Upper lobe of right lung (tissue), 1 donor: ENCODE results near the gene NKX2-2. TPM values are rescaled to one million over a fixed set of nuclear protein-coding genes. Genes with fewer than 3 reads are reported as not detected.

ENCODE experiments used
- ATAC-seq: fragments of 200-7000 bp; cut with Tn5 transposase; one replicate; pipeline ENCODE4 v1.9.1; 2020; ENCODE audit warnings: mild to moderate bottlenecking, moderate library complexity
- DNase-seq: peaks from one replicate; pipeline ENCODE4 v3.0.0-alpha.2; 2020
- H3K27ac ChIP-seq: fragments of 200-600 bp; one replicate; pipeline ENCODE4 v1.8.0; 2022
- H3K27me3 ChIP-seq: fragments of 200-600 bp; one replicate; pipeline ENCODE4 v1.8.0; 2022; ENCODE audit warnings: mild to moderate bottlenecking
- H3K36me3 ChIP-seq: fragments of 200-600 bp; one replicate; pipeline ENCODE4 v1.8.0; 2022
- H3K4me1 ChIP-seq: fragments of 200-600 bp; one replicate; pipeline ENCODE4 v1.8.0; 2022
- H3K4me3 ChIP-seq: fragments of 200-600 bp; one replicate; pipeline ENCODE4 v1.8.0; 2022; ENCODE audit warnings: mild to moderate bottlenecking
- H3K9me3 ChIP-seq: fragments of 200-600 bp; one replicate; pipeline ENCODE4 v1.8.0; 2022
- CTCF ChIP-seq: fragments of 200-600 bp; IDR thresholded peaks from one replicate; pipeline ENCODE4 v1.8.0; 2022; ENCODE audit warnings: antibody characterized with exemption
- intact Hi-C: fragments of 100-400 bp; cut with DNase I; formaldehyde crosslinking; loops from one replicate; pipeline ENCODE4 v1.11.0; 2022
- long read RNA-seq: library from polyadenylated mRNA; unstranded; transcript quantifications from one replicate; pipeline ENCODE4 v2.0.0, GENCODE V29; 2021
- total RNA-seq: library from RNA; stranded (reverse); fragmentation: NEBNext Ultra II Directional; extraction: Animal tissue kit (Norgen Biotek cat#: 25700); gene quantifications from one replicate; pipeline ENCODE4 v1.2.1, GENCODE V29; 2021
- donor health status: DM: no; HTN: yes; CAD: no; lungs with severe emphysema.

Gene NKX2-2
- total RNA-seq = not detected
- long read RNA-seq = 0 reads

GRCh38 chr20:21513881-21514540, at the start of gene NKX2-2:
Gene NKX2-2, minus strand, starts transcription at chr20:21514064. Its CDS starts 395 bp downstream, at chr20:21513669.
- Histone ChIP-seq H3K27me3 (peaks cover 100% of the 10 kb centered on the region), H3K36me3 (no peaks in the 10 kb centered on the region), H3K4me3 (peak within 1 kb of the TSS; percentile 23), H3K4me1 (peaks cover 51% of the 10 kb centered on the region), H3K27ac (no peak within 1 kb of the TSS), H3K9me3 (no peaks in the 10 kb centered on the region)
- ATAC-seq (no peak), DNase-seq (no peak)
- intact Hi-C loops = no loop called here
- TF ChIP-seq CTCF = no peak

GRCh38 chr20:21562656-21563055, 48.8 kb upstream of the NKX2-2 start:
- intact Hi-C loops = no loop called here
- no peak overlapping the region for H3K27ac ChIP-seq
- no peak for DNase-seq
- no peaks in the 10 kb centered on the region for H3K9me3 ChIP-seq
- H3K27me3 ChIP-seq = peaks cover 18% of the 10 kb centered on the region
- H3K4me1 ChIP-seq = no peaks in the 10 kb centered on the region
- H3K4me3 ChIP-seq = no peak overlapping the region
- H3K36me3 ChIP-seq = no peaks in the 10 kb centered on the region
- no peak for TF ChIP-seq CTCF
- no peak for ATAC-seq

- intact Hi-C loops = no loop called here
- H3K27me3 ChIP-seq = peaks cover 18% of the 10 kb centered on the region
- no peak for TF ChIP-seq CTCF
Measured at GRCh38 chr20:21559305-21559704, 45.4 kb upstream of the NKX2-2 start.

GRCh38 chr20:21557241-21558020, 43.6 kb upstream of the NKX2-2 start:
- intact Hi-C loops = no loop called here

More at GRCh38 chr20:21559305-21559704, 45.4 kb upstream of the NKX2-2 start:
- DNase-seq = no peak
- H3K36me3 ChIP-seq = no peaks in the 10 kb centered on the region
- no peak overlapping the region for H3K27ac ChIP-seq
- ATAC-seq = no peak
- no peak overlapping the region for H3K4me3 ChIP-seq
- no peaks in the 10 kb centered on the region for H3K4me1 ChIP-seq
- no peaks in the 10 kb centered on the region for H3K9me3 ChIP-seq

GRCh38 chr20:21556398-21556797, 42.5 kb upstream of the NKX2-2 start:
- TF ChIP-seq CTCF = no peak

More at GRCh38 chr20:21557241-21558020, 43.6 kb upstream of the NKX2-2 start:
- DNase-seq (no peak), ATAC-seq (no peak)
- Histone ChIP-seq H3K27me3 (peaks cover 18% of the 10 kb centered on the region), H3K9me3 (no peaks in the 10 kb centered on the region), H3K27ac (no peak overlapping the region), H3K4me3 (no peak overlapping the region), H3K36me3 (no peaks in the 10 kb centered on the region), H3K4me1 (no peaks in the 10 kb centered on the region)
- no peak for TF ChIP-seq CTCF

More at GRCh38 chr20:21556398-21556797, 42.5 kb upstream of the NKX2-2 start:
- DNase-seq = no peak
- intact Hi-C loops = no loop called here
- Histone ChIP-seq H3K9me3 (no peaks in the 10 kb centered on the region), H3K4me3 (no peak overlapping the region), H3K36me3 (no peaks in the 10 kb centered on the region), H3K4me1 (no peaks in the 10 kb centered on the region), H3K27ac (no peak overlapping the region), H3K27me3 (peaks cover 8% of the 10 kb centered on the region)
- ATAC-seq = no peak
